K562 (cell line): ENCODE measurements around the gene TSGA10IP. TPM values are rescaled to one million over a fixed set of nuclear protein-coding genes. Genes with fewer than 3 reads are reported as not detected.
A peak's percentile ranks its signal among the peaks of the same experiment; 100 is the strongest.

Source experiments
- ARID3A ChIP-seq: IDR thresholded peaks from 2 replicates; pipeline ENCODE4 v1.6.1; 2012; ENCODE audit warnings: low read depth, low read length, improper control_type of control experiment, borderline replicate concordance
- ATF7 ChIP-seq: fragments of 450-650 bp; IDR thresholded peaks from 2 replicates; pipeline ENCODE4 v1.7.1; 2014; ENCODE audit warnings: mild to moderate bottlenecking, moderate library complexity
- CTBP1 ChIP-seq: fragments of 450-650 bp; IDR thresholded peaks from 2 replicates; pipeline ENCODE4 v1.6.1; 2016; ENCODE audit warnings: borderline replicate concordance
- LARP7 ChIP-seq: fragments of 450-650 bp; IDR thresholded peaks from 2 replicates; pipeline ENCODE4 v1.6.1; 2016
- MYC ChIP-seq, 2 experiments: fragments of 250-450 bp in 1 of 2; sonication (Bioruptor Pico) in 1 of 2; IDR thresholded peaks; 2 replicates each; pipeline versions ENCODE4 v1.5.1 to v1.6.1; 2012 to 2021; ENCODE audit warnings: low read depth in 2 of 2, borderline replicate concordance in 1 of 2, improper control_type of control experiment in 1 of 2, low read length in 1 of 2, mild to moderate bottlenecking in 1 of 2, moderate library complexity in 1 of 2
- NCOR1 ChIP-seq: fragments of 450-650 bp; IDR thresholded peaks from 2 replicates; pipeline ENCODE4 v1.6.1; 2016; ENCODE audit warnings: mild to moderate bottlenecking, moderate library complexity
- POLR2A ChIP-seq: fragments of 450-650 bp; conservative IDR thresholded peaks from 2 replicates; pipeline ENCODE4 v1.6.1; 2016
- RBFOX2 ChIP-seq: fragments of 200-400 bp; formaldehyde crosslinking; IDR thresholded peaks from 2 replicates; pipeline ENCODE4 v1.6.1; 2017; ENCODE audit warnings: low read depth, mild to moderate bottlenecking, low read length, moderate library complexity
- TGIF2 ChIP-seq: sonication (generic); formaldehyde crosslinking; IDR thresholded peaks from 2 replicates; pipeline ENCODE4 v1.8.1; 2022; ENCODE audit warnings: mild to moderate bottlenecking, missing genetic modification reagents, moderate library complexity
- ZNF589 ChIP-seq: fragments of 200-800 bp; sonication (Bioruptor generic); IDR thresholded peaks from 2 replicates; pipeline ENCODE4 v1.6.1; 2016; ENCODE audit warnings: low read depth, missing genetic modification characterization, missing compliant biosample characterization
- ZNF695 ChIP-seq: fragments of 450-650 bp; formaldehyde crosslinking; IDR thresholded peaks from 2 replicates; pipeline ENCODE4 v1.4.0; 2020; ENCODE audit warnings: mild to moderate bottlenecking, moderate library complexity
- polyA plus RNA-seq, 8 experiments: library from polyadenylated mRNA; depleted of rRNA in 4 of 8; stranded (reverse) in 5 of 8; unstranded in 3 of 8; fragments of >200 nt; fragmentation: Nextera tagmentation in 2 of 8; fragmentation: Illumina TruSeq in 1 of 8; extraction: Ambion mirVana in 2 of 8; extraction: Trizol in 1 of 8; gene quantifications; 2 replicates each; pipeline versions ENCODE4 v1.2.1 to v1.2.3, GENCODE V29; 2011 to 2014; ENCODE audit warnings: inconsistent platforms in 1 of 8, missing spikeins in 1 of 8
- total RNA-seq, 7 experiments: library from RNA; depleted of rRNA in 6 of 7; stranded (reverse); fragments of >200 nt in 6 of 7; fragmentation: Illumina TruSeq in 2 of 7; extraction: Trizol in 2 of 7; gene quantifications; 2 replicates each; pipeline versions ENCODE4 v1.2.1 to v1.2.3, GENCODE V29; 2011 to 2021; ENCODE audit warnings: low replicate concordance in 1 of 7
- TF ChIP-seq, protein P1 (sequence below): sonication (generic); formaldehyde crosslinking; IDR thresholded peaks from 2 replicates; pipeline ENCODE4 v1.8.1; 2023; ENCODE audit warnings: missing genetic modification reagents, mild to moderate bottlenecking, borderline replicate concordance
- TF ChIP-seq, protein P2 (sequence below): fragments of 450-650 bp; formaldehyde crosslinking; IDR thresholded peaks from 2 replicates; pipeline ENCODE4 v1.4.0; 2022; ENCODE audit warnings: missing genetic modification characterization
- TF ChIP-seq, protein P3 (sequence below): fragments of 250-450 bp; sonication (Bioruptor Pico); IDR thresholded peaks from 2 replicates; pipeline ENCODE4 v1.5.0; 2020; ENCODE audit warnings: mild to moderate bottlenecking, borderline replicate concordance

The TSGA10IP gene
- total and polyA plus RNA-seq, 9 of the 15 experiments (the other 6 are each of a cell fraction or from before 2014, with no cell fraction given), result not detected

DNA sequence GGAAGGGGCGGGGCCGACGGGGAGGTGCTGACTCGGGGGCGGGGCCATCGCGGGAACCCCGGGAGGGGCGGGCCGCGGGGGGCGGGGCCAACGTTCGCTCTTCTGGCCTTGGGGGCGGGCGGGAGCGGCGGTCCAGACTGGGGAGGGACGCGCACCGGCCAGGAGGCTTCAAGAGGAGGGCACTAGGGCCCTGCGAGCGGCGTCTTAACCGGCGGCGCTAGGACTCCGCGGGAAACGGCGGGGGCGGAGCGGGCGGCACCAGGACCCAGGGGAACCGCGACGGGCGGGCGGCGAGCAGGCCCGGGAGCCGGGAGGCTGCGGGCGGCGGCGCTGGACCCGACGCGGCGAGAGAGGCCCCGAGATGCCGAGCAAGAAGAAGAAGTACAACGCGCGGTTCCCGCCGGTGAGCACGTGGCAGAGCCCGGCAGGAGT, 26.1 kb upstream of the TSGA10IP start, which contains the start of gene DRAP1 (continued):
- TF ChIP-seq ARID3A, result peak; percentile 46; the same call in 1 of the 2 replicates
- peak; percentile 72 for TF ChIP-seq NCOR1
- peak; percentile 84 for TF ChIP-seq ATF7
- peak; percentile 57 for TF ChIP-seq RBFOX2
- peak; percentile 96 for TF ChIP-seq CTBP1
- TF ChIP-seq ZNF695 (CRISPR knock-in tag), result no peak
- peak; percentile 46; the same call in 1 of the 2 replicates for TF ChIP-seq POLR2A
- TF ChIP-seq ZNF589, result peak; percentile 57; the same call in 1 of the 2 replicates
- TF ChIP-seq MYC (IDR thresholded peaks at IDR 0.05; ENCODE audit: low read depth, low read length), result peak; percentile 86
- TF ChIP-seq MYC (CRISPR knock-in tag; IDR thresholded peaks at IDR 0.05; ENCODE audit: borderline replicate concordance, low read depth), result no peak
- TF ChIP-seq TGIF2 (CRISPR knock-in tag), result peak; percentile 75; the same call in 1 of the 2 replicates
- TF ChIP-seq, protein P1, sequence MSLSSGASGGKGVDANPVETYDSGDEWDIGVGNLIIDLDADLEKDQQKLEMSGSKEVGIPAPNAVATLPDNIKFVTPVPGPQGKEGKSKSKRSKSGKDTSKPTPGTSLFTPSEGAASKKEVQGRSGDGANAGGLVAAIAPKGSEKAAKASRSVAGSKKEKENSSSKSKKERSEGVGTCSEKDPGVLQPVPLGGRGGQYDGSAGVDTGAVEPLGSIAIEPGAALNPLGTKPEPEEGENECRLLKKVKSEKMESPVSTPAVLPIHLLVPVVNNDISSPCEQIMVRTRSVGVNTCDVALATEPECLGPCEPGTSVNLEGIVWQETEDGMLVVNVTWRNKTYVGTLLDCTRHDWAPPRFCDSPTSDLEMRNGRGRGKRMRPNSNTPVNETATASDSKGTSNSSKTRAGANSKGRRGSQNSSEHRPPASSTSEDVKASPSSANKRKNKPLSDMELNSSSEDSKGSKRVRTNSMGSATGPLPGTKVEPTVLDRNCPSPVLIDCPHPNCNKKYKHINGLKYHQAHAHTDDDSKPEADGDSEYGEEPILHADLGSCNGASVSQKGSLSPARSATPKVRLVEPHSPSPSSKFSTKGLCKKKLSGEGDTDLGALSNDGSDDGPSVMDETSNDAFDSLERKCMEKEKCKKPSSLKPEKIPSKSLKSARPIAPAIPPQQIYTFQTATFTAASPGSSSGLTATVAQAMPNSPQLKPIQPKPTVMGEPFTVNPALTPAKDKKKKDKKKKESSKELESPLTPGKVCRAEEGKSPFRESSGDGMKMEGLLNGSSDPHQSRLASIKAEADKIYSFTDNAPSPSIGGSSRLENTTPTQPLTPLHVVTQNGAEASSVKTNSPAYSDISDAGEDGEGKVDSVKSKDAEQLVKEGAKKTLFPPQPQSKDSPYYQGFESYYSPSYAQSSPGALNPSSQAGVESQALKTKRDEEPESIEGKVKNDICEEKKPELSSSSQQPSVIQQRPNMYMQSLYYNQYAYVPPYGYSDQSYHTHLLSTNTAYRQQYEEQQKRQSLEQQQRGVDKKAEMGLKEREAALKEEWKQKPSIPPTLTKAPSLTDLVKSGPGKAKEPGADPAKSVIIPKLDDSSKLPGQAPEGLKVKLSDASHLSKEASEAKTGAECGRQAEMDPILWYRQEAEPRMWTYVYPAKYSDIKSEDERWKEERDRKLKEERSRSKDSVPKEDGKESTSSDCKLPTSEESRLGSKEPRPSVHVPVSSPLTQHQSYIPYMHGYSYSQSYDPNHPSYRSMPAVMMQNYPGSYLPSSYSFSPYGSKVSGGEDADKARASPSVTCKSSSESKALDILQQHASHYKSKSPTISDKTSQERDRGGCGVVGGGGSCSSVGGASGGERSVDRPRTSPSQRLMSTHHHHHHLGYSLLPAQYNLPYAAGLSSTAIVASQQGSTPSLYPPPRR (CRISPR knock-in tag), result peak; percentile 96; the same call in 1 of the 2 replicates
- TF ChIP-seq, protein P2, sequence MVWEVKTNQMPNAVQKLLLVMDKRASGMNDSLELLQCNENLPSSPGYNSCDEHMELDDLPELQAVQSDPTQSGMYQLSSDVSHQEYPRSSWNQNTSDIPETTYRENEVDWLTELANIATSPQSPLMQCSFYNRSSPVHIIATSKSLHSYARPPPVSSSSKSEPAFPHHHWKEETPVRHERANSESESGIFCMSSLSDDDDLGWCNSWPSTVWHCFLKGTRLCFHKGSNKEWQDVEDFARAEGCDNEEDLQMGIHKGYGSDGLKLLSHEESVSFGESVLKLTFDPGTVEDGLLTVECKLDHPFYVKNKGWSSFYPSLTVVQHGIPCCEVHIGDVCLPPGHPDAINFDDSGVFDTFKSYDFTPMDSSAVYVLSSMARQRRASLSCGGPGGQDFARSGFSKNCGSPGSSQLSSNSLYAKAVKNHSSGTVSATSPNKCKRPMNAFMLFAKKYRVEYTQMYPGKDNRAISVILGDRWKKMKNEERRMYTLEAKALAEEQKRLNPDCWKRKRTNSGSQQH, result no peak
- TF ChIP-seq LARP7, result 0 out of 2 replicates have a peak, but pooled peaks have one; percentile 75
- TF ChIP-seq, protein P3, sequence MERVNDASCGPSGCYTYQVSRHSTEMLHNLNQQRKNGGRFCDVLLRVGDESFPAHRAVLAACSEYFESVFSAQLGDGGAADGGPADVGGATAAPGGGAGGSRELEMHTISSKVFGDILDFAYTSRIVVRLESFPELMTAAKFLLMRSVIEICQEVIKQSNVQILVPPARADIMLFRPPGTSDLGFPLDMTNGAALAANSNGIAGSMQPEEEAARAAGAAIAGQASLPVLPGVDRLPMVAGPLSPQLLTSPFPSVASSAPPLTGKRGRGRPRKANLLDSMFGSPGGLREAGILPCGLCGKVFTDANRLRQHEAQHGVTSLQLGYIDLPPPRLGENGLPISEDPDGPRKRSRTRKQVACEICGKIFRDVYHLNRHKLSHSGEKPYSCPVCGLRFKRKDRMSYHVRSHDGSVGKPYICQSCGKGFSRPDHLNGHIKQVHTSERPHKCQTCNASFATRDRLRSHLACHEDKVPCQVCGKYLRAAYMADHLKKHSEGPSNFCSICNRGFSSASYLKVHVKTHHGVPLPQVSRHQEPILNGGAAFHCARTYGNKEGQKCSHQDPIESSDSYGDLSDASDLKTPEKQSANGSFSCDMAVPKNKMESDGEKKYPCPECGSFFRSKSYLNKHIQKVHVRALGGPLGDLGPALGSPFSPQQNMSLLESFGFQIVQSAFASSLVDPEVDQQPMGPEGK (CRISPR knock-in tag), result no peak
